Measurements from ENCODE around the gene INPP5D.
"Not testable (repeated sequence)": the region's sequence is repeated elsewhere in the genome, so short reads cannot be mapped to it uniquely, and the experiment has no call there.

INPP5D gene

GRCh38 chr2:233119123-233119522, 59.0 kb downstream of the INPP5D start:
- no peak for DNase-seq

DNA sequence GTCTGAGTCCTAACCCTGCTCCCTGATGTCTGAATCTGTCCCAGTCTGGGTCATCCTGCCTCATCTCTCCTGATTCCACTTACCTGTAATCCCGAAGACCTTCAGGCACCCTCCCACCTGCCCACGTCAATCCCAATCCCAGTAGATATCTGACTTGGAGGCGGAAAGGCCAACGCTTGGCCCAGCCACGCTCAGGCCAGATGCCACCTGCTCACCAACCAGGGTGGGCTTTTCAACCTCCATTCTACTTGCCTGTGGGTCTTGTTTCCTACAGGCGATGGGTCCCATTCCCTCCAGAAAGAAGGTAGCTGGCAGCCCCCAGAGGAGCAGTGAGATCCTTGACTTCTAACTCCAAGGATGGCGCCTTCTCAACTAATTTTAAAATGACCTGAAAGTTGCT, 59.7 kb downstream of the INPP5D start:
- no peak for DNase-seq

GRCh38 chr2:233120459-233120858, 60.3 kb downstream of the INPP5D start:
- no peak for DNase-seq

- no peak for DNase-seq
Observed at GRCh38 chr2:233121856-233122255, 61.7 kb downstream of the INPP5D start.

DNA sequence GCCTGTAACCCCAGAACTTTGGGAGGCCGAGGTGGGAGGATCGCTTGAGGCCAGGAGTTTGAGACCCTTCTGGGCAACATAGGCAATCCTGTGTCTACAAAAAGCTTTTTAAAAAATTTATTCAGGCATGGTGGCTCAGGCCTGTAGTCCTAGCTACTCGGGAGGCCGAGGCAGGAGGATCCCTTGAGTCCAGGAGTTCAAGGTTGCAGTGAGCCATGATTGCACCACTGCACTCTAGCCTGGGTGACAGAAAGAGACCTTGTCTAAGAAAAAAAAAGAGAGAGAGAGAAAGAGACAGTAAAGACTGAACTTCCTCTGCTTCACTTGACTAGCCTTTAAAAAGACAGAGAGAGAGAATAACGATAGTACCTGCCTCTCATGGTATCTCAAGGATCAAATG, 62.4 kb downstream of the INPP5D start:
- DNase-seq, result no peak

DNA sequence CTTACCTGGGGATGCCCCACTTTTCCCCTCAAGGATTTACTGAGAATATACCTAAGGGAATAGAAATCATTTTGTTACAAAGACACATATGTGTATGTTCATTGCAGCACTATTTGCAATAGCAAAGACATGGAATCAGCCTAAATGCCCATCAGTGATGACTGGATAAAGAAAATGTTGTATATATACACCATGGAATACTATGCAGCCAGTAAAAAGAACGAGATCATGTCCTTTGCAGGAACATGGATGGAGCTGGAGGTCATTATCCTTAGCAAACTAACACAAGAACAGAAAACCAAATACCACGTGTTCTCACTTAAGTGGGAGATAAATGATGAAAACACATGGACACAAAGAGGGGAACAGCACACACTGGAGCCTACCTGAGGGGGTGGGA, 63.4 kb downstream of the INPP5D start:
- DNase-seq, result not testable (repeated sequence)

DNA sequence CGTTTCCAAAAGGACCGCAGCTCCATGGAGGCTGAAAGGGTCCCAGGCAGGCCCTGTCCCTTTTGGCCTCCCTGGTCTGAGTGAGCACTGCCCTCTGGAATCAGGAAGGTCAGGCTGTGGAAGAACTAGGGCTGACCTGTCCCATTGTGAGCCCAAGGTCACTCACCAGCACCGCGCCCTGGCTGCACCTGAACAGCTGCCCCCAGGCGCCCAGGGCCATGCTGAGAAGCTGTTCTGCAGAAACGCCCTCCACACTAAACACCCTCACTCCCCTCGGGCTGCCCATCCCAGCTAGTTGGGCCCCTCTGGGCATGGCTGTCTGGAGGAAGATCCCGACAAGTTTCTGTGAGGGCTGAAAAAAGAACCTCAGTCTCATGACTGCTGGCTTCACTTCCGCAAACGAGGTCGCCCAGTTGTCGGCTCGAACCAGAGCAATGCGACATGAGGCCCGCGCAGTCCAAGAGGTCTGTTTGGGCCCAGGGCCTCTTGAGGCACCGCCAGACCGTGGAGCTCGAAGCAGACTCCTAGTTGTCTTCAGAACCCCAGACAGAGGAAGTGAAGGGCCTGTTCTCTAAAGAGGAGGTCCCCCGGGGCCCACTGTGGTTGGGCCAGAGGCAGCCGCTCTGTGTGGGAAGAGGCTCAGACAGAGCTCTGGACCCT, 64.4 kb downstream of the INPP5D start:
- no peak for DNase-seq

DNA sequence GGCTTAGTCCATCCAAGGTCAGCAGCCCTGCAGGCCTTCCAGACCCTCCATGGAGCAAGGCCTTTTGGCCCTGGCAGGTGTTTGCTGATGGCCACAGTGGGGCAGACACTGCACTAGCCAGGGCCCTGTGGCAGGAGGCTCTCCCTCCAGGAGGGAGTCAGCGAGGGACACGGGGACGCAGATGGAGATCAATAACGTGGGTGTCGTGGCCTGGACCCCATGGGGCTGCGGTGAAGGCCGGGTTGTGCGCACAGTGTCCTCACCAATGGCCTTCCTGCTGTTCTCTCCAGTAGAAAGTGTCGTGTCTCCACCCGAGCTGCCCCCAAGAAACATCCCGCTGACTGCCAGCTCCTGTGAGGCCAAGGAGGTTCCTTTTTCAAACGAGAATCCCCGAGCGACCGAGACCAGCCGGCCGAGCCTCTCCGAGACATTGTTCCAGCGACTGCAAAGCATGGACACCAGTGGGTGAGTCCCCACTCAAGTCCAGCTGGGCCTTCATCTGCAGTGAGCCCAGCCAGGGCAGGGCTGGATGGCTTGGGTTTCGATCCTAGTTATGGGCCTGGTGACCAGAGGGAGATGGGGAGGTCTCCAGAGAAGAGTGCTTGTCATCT, 65.4 kb downstream of the INPP5D start:
- no peak for DNase-seq

DNA sequence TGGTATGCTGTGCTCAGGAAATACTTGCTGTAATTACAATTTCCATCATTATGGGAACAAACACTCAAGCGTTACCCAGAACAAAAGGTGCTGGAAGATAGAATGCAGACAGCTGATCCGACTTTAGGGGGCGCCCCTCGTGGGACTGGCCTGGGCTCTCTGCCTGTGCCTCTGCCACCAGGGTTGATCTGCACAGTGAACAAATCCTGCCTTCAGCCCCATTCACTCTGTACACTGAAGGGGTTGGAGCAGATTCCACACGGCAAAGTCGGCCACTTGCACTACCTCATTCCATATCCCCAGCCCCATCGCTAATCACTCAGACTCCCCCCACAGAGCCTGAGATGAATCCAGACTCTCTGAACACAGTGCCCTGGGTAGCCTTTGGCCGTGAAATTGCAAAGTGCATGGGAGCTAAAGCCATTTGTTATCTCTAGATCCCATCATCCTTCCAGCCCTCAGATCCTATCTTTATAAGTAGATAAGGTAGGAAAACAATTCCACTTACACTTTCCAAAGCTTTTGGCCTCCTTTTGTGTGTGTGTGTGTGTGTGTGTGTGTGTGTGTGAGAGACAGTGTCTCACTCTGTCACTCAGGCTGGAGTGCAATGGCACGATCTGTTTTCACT, 69.3 kb downstream of the INPP5D start:
- DNase-seq, result peak; percentile 71

- no peak for DNase-seq
Observed at GRCh38 chr2:233130024-233130423, 69.9 kb downstream of the INPP5D start.

- DNase-seq, result no peak
Observed at GRCh38 chr2:233130481-233131020, 70.4 kb downstream of the INPP5D start.

- DNase-seq, result no peak
Observed at GRCh38 chr2:233131936-233132720, 72.0 kb downstream of the INPP5D start.

DNA sequence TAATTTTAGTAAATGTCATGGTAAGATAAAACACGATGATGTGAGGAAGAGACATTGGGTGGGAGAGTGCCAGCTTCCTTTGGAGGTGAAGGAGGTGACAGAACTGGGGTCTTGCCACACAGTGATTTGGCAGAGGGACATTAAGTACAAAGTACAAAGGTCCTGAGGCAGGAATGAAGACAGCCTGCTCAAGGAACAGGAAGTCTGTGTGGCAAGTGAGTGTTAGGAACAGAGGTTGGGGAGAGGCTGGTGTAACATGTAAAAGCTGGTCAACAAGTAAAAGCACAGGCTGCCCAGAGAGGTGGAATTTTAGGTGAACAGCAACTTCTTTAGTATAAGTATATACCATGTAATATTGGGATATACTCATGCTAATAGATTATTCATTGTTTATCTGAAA, 73.1 kb downstream of the INPP5D start:
- DNase-seq, result no peak

DNA sequence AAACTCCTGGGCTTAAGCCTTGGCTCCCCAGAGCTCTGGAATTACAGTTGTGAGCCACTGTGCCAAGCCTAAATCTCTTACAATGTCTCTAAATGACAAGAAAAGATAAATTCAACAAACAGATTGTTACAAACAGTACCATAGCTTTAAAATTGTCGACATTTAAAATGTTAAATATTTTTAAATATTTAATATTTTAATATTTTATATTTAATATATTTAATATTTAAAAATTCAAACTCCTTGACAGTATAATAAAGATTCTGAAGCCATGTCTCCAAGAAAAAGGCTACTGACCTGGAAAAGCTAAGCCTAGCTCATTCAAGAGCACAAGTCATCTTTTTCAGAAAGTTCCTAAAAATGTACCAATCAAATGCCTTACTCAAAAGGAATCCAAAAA, 75.3 kb downstream of the INPP5D start:
- no peak for DNase-seq

DNA sequence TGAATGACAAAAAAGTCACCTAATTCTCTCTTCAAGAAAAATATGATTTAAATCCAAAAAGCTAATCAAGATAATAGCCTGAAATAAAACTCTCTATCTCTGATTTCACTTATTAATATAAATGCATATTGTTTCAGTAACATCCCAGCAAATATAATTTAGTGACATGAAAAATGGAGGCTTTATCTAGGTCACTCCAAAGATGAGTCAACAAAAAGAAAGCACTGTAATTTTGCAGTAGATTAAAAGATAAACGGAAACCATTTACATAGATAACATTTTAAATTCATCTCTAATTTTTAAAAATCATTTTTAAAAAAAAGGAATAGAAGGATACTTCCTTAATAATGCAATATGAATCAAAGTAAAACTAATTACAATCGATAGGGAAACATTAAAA, 76.9 kb downstream of the INPP5D start:
- no peak for DNase-seq

DNA sequence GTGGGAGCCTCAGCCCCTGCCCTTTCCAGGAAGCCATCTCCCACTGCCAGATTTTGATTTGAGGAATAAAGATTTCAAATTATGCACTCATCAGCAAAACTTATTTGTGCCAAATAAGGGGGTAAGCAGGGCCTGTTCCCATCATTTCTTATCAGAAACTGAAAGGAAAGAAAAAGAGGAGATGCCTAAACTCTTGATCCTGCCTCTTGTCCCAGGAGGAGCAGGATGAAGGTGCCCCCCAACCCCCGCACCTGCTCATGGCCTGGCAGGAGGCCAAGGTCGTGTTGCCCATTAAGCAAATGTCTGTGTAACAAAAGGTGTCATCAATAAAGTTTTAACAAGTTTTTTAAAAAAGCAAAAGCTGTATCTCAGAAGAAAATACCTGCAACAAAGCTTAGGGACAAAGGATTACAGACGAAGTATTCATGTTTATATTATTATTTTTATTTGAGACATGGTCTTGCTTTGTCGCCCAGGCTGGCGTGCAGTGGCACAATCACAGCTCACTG, 80.0 kb downstream of the INPP5D start:
- no peak for DNase-seq

DNA sequence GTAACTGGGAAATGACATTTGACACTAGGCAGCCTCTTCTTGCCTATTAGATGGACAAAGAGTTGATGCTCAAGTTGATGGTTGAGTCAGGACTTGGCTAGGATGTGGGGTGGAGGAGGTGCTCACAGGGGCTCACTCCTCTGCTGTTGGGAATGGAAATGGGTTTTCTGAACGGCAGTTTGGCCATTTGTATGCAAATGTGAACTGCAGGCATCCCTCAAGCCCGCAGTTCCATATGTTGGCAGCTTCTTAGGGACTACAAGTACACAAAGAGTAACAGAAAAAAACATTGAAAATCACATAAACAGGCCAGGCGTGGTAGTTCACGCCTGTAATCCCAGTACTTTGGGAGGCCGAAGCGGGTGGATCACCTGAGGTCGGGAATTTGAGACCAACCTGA, 80.8 kb downstream of the INPP5D start:
- no peak for DNase-seq

DNA sequence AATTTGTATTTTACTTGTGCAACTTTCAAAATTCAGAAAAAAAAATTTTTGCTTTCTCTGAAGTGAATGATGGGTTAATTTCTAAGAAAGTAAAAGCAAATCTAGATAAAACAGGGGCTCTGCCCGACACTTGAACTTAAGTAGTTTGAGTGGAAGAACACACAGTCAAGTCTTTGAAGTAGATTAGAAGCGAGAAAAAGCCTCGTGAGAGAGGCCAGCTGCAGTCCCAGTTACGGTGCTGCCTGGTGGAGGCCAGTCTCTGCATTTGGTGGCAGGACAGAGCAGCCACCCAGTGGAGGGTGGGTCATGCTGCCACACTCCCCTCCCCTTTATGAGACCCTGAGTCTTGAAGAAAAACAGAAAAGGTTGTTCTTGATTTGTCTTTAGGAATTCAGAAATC, 81.8 kb downstream of the INPP5D start:
- DNase-seq, result no peak

- DNase-seq, result no peak
Observed at GRCh38 chr2:233142355-233142897, 82.3 kb downstream of the INPP5D start.

DNA sequence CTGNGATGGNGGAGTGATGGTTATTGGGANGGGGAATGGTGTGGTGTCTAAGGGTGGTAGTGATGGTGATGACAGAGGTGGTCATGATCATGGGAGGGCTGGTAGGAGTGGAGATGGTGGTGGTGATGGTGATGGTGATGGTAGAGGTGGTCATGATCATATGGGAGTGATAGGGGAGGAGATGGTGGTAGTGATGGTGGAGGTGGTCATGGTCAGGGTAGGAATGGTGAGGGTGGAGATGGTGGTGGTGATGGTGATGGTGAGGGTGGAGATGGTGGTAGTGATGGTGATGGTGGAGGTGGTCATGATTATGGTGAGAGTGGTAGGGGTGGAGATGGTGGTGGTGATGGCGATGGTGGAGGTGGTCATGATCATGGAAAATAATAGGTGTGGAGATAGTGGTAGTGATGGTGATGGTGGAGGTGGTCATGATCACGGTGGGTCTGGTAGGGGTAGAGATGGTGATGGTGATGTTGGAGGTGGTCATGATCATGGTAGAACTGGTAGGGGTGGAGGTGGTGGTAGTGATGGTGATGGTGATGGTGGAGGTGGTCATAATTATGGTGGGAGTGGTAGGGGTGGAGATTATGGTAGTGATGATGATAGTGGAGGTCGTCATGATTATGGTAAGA, 83.7 kb downstream of the INPP5D start:
- no peak for DNase-seq

- no peak for DNase-seq
Observed at GRCh38 chr2:233145726-233146125, 85.6 kb downstream of the INPP5D start.

- DNase-seq, result no peak
Observed at GRCh38 chr2:233146194-233146593, 86.1 kb downstream of the INPP5D start.

All from NCI-H1436 treated with DMSO at 0.1 percent for 48 hours (cell line).